Right lobe of liver (tissue), 6 donors: Measurements from ENCODE around the gene ERFE. TPM values are rescaled to one million over a fixed set of nuclear protein-coding genes. Genes with fewer than 3 reads are reported as not detected.

Experiments used
- ATAC-seq, 4 donors: fragments of 200-7000 bp; cut with Tn5 transposase; one replicate each; pipeline ENCODE4 v1.9.1; 2020; ENCODE audit warnings: mild to moderate bottlenecking in 4 of 4, moderate library complexity in 4 of 4
- DNase-seq, 3 donors: peaks; one replicate each; pipeline ENCODE4 v3.0.0-alpha.2; 2020
- H3K27ac ChIP-seq, 3 donors: fragments of 200-600 bp; one replicate each; pipeline ENCODE4 v1.8.0; 2022
- H3K27me3 ChIP-seq, 2 donors: fragments of 200-600 bp; one replicate each; pipeline ENCODE4 v1.8.0; 2022
- H3K36me3 ChIP-seq, 4 donors: fragments of 200-600 bp; sonication (generic) in 1 of 4; one replicate each; pipeline versions ENCODE4 v1.5.1 to v1.8.0; 2017 to 2022; ENCODE audit warnings: control low read depth in 1 of 4
- H3K4me1 ChIP-seq, 4 donors: fragments of 200-600 bp; sonication (generic) in 1 of 4; one replicate each; pipeline versions ENCODE4 v1.5.1 to v1.8.0; 2017 to 2022; ENCODE audit warnings: control low read depth in 1 of 4
- H3K4me3 ChIP-seq, 3 donors: fragments of 200-600 bp; one replicate each; pipeline ENCODE4 v1.8.0; 2022
- H3K9me3 ChIP-seq, 4 donors: fragments of 200-600 bp; sonication (generic) in 1 of 4; one replicate each; pipeline versions ENCODE4 v1.5.1 to v1.8.0; 2017 to 2022; ENCODE audit warnings: control low read depth in 1 of 4
- POLR2A ChIP-seq: fragments of 450-650 bp; IDR thresholded peaks from one replicate; pipeline ENCODE4 v1.6.1; 2017; ENCODE audit warnings: antibody characterized with exemption, mild to moderate bottlenecking
- WGBS: methylation state at CpG from one replicate; pipeline ENCODE4 v1.1.6; 2018; ENCODE audit warnings: low coverage, low lambda C conversion rate; ENCODE audit not compliant: insufficient coverage; ENCODE audit errors: missing lambda C conversion rate; 5-methylcytosine and 5-hydroxymethylcytosine counted together
- intact Hi-C, 2 donors: fragments of 100-400 bp; cut with DNase I; formaldehyde crosslinking; loops; one replicate each; pipeline versions ENCODE4 v1.11.2 to v1.14.1; 2022
- total RNA-seq, 6 experiments: library from RNA; depleted of rRNA in 2 of 6; stranded (reverse); fragments of >200 nt in 2 of 6; fragmentation: NEBNext Ultra II Directional in 3 of 6; extraction: Animal tissue kit (Norgen Biotek cat#: 25700) in 3 of 6; gene quantifications; one replicate each; pipeline versions ENCODE4 v1.1.0 to v1.2.4, GENCODE V29; 2016 to 2023
- TF ChIP-seq, protein P1 (sequence below), 4 donors: fragments of 200-600 bp in 3 of 4; fragments of 450-650 bp in 1 of 4; IDR thresholded peaks; one replicate each; pipeline versions ENCODE4 v1.5.1 to v1.8.0; 2016 to 2022; ENCODE audit warnings: antibody characterized with exemption in 4 of 4, mild to moderate bottlenecking in 2 of 4
- donor health status: DM: no; HTN: yes; CAD: no.
- donor health status: DM: no; HTN: no; CAD: no.
- donor health status: DM: no; HTN: no; CAD: no.
- donor health status: DM: no; HTN: yes; CAD: no.
- donor health status: DM: no; HTN: yes; CAD: no.

The ERFE gene
- total RNA-seq, 6 experiments from 2014 or later, result 0.27 to 1.4 (median 0.31) TPM; not detected in 3

GRCh38 chr2:238174701-238175100 is 15.9 kb downstream of the ERFE start:
- Histone ChIP-seq H3K4me1 (peaks cover 0 to 11% (median 6%) of the 10 kb centered on the region in 4 donors), H3K9me3 (no peaks in the 10 kb centered on the region), H3K27me3 (no peaks in the 10 kb centered on the region), H3K4me3 (no peak overlapping the region), H3K27ac (no peak overlapping the region), H3K36me3 (peaks cover 4 to 80% (median 22%) of the 10 kb centered on the region in 4 donors)
- no peak for DNase-seq
- no peak for TF ChIP-seq POLR2A
- TF ChIP-seq, protein P1, sequence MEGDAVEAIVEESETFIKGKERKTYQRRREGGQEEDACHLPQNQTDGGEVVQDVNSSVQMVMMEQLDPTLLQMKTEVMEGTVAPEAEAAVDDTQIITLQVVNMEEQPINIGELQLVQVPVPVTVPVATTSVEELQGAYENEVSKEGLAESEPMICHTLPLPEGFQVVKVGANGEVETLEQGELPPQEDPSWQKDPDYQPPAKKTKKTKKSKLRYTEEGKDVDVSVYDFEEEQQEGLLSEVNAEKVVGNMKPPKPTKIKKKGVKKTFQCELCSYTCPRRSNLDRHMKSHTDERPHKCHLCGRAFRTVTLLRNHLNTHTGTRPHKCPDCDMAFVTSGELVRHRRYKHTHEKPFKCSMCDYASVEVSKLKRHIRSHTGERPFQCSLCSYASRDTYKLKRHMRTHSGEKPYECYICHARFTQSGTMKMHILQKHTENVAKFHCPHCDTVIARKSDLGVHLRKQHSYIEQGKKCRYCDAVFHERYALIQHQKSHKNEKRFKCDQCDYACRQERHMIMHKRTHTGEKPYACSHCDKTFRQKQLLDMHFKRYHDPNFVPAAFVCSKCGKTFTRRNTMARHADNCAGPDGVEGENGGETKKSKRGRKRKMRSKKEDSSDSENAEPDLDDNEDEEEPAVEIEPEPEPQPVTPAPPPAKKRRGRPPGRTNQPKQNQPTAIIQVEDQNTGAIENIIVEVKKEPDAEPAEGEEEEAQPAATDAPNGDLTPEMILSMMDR (IDR thresholded peaks at IDR 0.05), result no peak
- intact Hi-C loops, result no loop called here
- WGBS, result 92% methylated on average over 2 of the region's 3 CpGs
- ATAC-seq, result no peak

GRCh38 chr2:238176613-238177012 is 17.8 kb downstream of the ERFE start:
- ATAC-seq, result no peak
- DNase-seq, result no peak
- Histone ChIP-seq H3K4me3 (no peak overlapping the region), H3K36me3 (peaks cover 4 to 94% (median 29%) of the 10 kb centered on the region in 4 donors), H3K27ac (no peak overlapping the region), H3K4me1 (no peaks in the 10 kb centered on the region), H3K27me3 (no peaks in the 10 kb centered on the region), H3K9me3 (no peaks in the 10 kb centered on the region)
- intact Hi-C loops, result no loop called here
- TF ChIP-seq, protein P1 (IDR thresholded peaks at IDR 0.05), result no peak
- TF ChIP-seq POLR2A, result no peak

DNA sequence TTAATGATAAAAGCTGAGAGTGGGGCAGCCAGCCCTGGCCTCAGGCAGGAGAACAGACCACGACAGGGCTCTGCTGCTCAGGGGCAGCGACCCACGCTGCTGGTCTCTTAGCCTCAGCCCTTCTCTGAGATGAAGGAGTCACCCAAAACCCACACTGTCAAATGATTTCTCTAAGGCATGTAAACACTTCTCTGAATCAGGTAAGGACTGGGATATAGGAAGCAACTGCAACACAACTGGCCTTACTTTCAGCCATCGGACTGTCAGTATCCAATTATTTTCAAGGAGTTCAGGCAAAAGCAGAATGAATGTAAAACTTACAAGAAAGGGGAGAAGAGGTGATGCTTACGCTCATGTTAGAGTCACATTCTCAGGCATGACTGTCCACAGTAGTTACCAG is 21.8 kb downstream of the ERFE start:
- H3K27ac ChIP-seq, result no peak overlapping the region
- H3K4me3 ChIP-seq, result no peak overlapping the region
- H3K27me3 ChIP-seq, result no peaks in the 10 kb centered on the region
- H3K36me3 ChIP-seq, result peaks cover 17 to 95% (median 42%) of the 10 kb centered on the region in 4 donors
- no peaks in the 10 kb centered on the region for H3K9me3 ChIP-seq
- ATAC-seq, result no peak
- 93% methylated on average over 4 of the region's 5 CpGs for WGBS
- no peaks in the 10 kb centered on the region for H3K4me1 ChIP-seq
- intact Hi-C loops, result no loop called here
- no peak for DNase-seq
- TF ChIP-seq POLR2A, result no peak
- TF ChIP-seq, protein P1 (IDR thresholded peaks at IDR 0.05), result no peak

GRCh38 chr2:238182362-238182761 is 23.6 kb downstream of the ERFE start:
- Histone ChIP-seq H3K9me3 (no peaks in the 10 kb centered on the region), H3K36me3 (peaks cover 21 to 100% (median 50%) of the 10 kb centered on the region in 4 donors), H3K4me1 (no peaks in the 10 kb centered on the region), H3K27me3 (no peaks in the 10 kb centered on the region), H3K4me3 (no peak overlapping the region), H3K27ac (no peak overlapping the region)
- WGBS, result 70% methylated on average over 6 of the region's 6 CpGs
- ATAC-seq (no peak), DNase-seq (no peak)
- intact Hi-C loops, result no loop called here
- TF ChIP-seq, protein P1 (IDR thresholded peaks at IDR 0.05), result no peak
- TF ChIP-seq POLR2A, result no peak

DNA sequence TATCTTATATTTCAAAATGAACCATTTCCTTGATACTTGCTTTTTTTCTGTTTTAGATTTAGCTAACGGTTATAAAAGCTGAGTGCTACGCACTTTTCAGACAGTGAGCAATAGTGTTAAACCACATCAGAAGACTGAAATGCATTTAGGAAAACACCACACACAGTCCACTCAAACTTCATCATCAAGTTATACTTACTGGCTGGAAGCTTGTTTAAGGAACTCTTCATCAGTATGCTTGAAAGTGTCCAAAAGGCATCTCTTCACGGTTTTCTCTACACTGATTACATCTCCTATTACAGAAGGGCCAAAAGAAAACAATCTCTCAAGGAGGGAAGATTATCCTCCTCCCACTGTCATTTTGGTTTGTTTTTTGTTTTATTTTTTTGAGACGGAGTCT is 25.1 kb downstream of the ERFE start:
- Histone ChIP-seq H3K4me3 (no peak overlapping the region), H3K9me3 (no peaks in the 10 kb centered on the region), H3K27ac (no peak overlapping the region), H3K4me1 (no peaks in the 10 kb centered on the region), H3K36me3 (peaks cover 10 to 100% (median 54%) of the 10 kb centered on the region in 4 donors), H3K27me3 (no peaks in the 10 kb centered on the region)
- intact Hi-C loops, result no loop called here
- ATAC-seq (no peak), DNase-seq (no peak)
- WGBS, result 90% methylated on average over 3 of the region's 4 CpGs
- no peak for TF ChIP-seq POLR2A
- TF ChIP-seq, protein P1 (IDR thresholded peaks at IDR 0.05), result no peak
